ENCODE data around the gene RGS7.

Gene RGS7

GRCh38 chr1:240956020-240956419, 401.0 kb downstream of the RGS7 start:
- ChIA-PET CTCF (no interaction called here), POLR2A (no interaction called here)
- H3K4me3 ChIP-seq (ENCODE audit: low read depth, low read length) = no peak overlapping the region
- no peak for TF ChIP-seq CTCF (IDR thresholded peaks at IDR 0.05; ENCODE audit: insufficient read depth, low read length, missing control alignments)
- DNase-seq (ENCODE audit: low read depth, low spot score) = no peak

GRCh38 chr1:240947438-240948224, 409.4 kb downstream of the RGS7 start:
- TF ChIP-seq CTCF (IDR thresholded peaks at IDR 0.05; ENCODE audit: insufficient read depth, low read length, missing control alignments) = no peak
- ChIA-PET POLR2A (no interaction called here), CTCF (interaction anchor here (0.6 to 7.7 kb wide), 10 partner anchors 10 to 236 kb away, joined by 3 to 192 read pairs (median 4); no protein-coding TSS in a partner anchor)
- no peak overlapping the region for H3K4me3 ChIP-seq (ENCODE audit: low read depth, low read length)
- no peak for DNase-seq (ENCODE audit: low read depth, low spot score)

- ChIA-PET POLR2A (no interaction called here), CTCF (interaction anchor here (0.6 to 7.7 kb wide), 10 partner anchors 11 to 235 kb away, joined by 3 to 192 read pairs (median 4); no protein-coding TSS in a partner anchor)
Observed at GRCh38 chr1:240946926-240947325, 410.1 kb downstream of the RGS7 start.

GRCh38 chr1:240942901-240943300, 414.1 kb downstream of the RGS7 start:
- no peak for DNase-seq (ENCODE audit: low read depth, low spot score)
- CTCF ChIA-PET = interaction anchor here (0.8 to 2.6 kb wide), 2 partner anchors 212 to 251 kb away, joined by 4 to 19 read pairs; no protein-coding TSS in a partner anchor
- no peak for TF ChIP-seq CTCF (IDR thresholded peaks at IDR 0.05; ENCODE audit: insufficient read depth, low read length, missing control alignments)
- POLR2A ChIA-PET = no interaction called here
- no peak overlapping the region for H3K4me3 ChIP-seq (ENCODE audit: low read depth, low read length)

More at GRCh38 chr1:240946926-240947325, 410.1 kb downstream of the RGS7 start:
- peak; percentile 68 for TF ChIP-seq CTCF (IDR thresholded peaks at IDR 0.05; ENCODE audit: insufficient read depth, low read length, missing control alignments)
- peak; percentile 9 for DNase-seq (ENCODE audit: low read depth, low spot score)
- no peak overlapping the region for H3K4me3 ChIP-seq (ENCODE audit: low read depth, low read length)

GRCh38 chr1:240941701-240942370, 415.2 kb downstream of the RGS7 start:
- no peak for TF ChIP-seq CTCF (IDR thresholded peaks at IDR 0.05; ENCODE audit: insufficient read depth, low read length, missing control alignments)
- CTCF ChIA-PET = interaction anchor here (0.8 to 2.6 kb wide), 2 partner anchors 211 to 250 kb away, joined by 4 to 19 read pairs; no protein-coding TSS in a partner anchor
- no peak for DNase-seq (ENCODE audit: low read depth, low spot score)
- POLR2A ChIA-PET = no interaction called here
- no peak overlapping the region for H3K4me3 ChIP-seq (ENCODE audit: low read depth, low read length)

Data from AG04449 (cell line).